ENCODE measurements around the gene MALT1.

- TF ChIP-seq, protein P1, sequence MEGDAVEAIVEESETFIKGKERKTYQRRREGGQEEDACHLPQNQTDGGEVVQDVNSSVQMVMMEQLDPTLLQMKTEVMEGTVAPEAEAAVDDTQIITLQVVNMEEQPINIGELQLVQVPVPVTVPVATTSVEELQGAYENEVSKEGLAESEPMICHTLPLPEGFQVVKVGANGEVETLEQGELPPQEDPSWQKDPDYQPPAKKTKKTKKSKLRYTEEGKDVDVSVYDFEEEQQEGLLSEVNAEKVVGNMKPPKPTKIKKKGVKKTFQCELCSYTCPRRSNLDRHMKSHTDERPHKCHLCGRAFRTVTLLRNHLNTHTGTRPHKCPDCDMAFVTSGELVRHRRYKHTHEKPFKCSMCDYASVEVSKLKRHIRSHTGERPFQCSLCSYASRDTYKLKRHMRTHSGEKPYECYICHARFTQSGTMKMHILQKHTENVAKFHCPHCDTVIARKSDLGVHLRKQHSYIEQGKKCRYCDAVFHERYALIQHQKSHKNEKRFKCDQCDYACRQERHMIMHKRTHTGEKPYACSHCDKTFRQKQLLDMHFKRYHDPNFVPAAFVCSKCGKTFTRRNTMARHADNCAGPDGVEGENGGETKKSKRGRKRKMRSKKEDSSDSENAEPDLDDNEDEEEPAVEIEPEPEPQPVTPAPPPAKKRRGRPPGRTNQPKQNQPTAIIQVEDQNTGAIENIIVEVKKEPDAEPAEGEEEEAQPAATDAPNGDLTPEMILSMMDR (IDR thresholded peaks at IDR 0.05; ENCODE audit: poor library complexity), result no peak
- TF ChIP-seq EZH2phosphoT487 (IDR thresholded peaks at IDR 0.05; ENCODE audit: low read depth, severe bottlenecking, unreplicated experiment), result no peak
These were observed 116.4 kb downstream of the MALT1 start for GRCh38 chr18:58787536-58788149.

All from hepatocyte (in vitro differentiated cells).